ENCODE measurements around the gene DZIP1.
"Not testable (repeated sequence)": the region's sequence is repeated elsewhere in the genome, so short reads cannot be mapped to it uniquely, and the experiment has no call there.

Gene DZIP1

DNA sequence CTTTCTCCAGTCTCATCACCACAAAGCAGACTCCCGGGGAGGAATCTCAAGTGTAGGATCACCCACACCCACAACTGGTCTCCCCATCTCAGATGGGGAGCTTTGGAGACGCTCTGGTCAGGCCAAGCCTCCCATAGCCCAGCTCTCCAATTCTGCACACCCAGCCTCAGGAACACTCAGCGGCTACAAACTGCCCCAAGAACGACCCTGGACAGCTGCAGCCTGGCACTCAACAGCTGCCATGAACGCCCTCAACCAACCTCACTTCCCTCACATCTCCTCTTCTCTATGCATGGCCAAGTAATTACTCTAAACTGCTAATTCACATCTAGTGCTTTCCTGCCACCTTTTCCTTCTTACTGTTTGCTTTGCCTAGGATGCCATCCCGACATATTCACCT, 42.6 kb downstream of the DZIP1 start:
- DNase-seq (ENCODE audit: low read depth): no peak

DNA sequence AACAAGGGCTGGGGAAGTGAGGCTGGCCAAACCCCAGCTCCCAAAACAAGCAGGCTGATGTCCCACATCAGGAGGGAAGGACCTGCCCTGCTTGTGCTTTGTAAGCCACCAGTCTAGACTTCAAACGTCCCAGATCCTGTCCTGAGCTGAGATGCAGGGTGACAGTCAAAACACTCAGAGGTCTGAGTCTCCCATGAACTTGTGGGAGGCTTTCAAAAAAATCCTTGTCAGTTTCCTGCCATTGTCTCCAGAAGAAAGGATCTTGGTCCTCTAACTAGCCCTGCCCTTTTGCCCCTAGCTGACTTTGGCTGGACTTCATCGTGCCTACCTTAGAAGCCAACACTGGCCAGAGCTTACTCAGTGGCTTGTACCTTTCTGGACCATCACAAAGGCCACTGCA, 43.3 kb downstream of the DZIP1 start:
- no peak for DNase-seq (ENCODE audit: low read depth)

DNA sequence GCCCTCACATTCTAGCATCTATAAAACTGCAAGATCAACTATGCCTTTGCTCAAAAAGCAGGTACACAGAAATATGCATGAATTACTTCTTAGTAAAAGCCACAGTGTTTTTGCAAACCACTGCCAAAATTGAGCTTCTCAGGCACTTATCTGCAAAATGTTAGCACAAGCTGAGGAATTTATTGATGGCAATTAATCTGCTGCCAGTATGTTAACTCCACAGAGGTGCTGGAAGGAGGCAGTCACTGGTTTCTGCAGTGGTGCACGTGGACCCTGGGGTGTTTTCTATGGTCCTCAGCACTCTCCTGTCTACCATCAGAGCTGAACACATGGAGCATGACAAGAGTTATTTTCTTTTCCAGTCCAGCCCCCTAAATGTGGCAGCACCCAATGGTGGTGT, 47.8 kb downstream of the DZIP1 start:
- DNase-seq (ENCODE audit: low read depth): no peak

DNA sequence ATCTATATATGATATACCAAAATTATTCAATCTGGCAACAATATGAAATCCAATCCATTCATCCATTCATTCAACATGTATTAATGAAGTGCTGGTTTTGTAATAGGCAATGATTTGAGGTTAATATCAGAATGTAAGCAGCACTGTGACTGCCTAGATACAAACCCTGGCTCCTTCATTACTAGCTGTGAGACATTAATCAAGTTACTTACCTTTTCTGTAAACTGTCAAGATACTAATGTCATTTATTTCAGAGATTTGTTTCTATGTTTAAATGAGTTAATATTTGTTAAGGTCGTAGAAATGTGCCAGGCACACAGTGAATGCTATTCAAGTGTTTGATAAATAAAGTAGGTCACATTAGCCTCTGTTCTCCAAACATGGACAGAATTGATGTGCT, 51.0 kb downstream of the DZIP1 start:
- no peak for DNase-seq (ENCODE audit: low read depth)

DNA sequence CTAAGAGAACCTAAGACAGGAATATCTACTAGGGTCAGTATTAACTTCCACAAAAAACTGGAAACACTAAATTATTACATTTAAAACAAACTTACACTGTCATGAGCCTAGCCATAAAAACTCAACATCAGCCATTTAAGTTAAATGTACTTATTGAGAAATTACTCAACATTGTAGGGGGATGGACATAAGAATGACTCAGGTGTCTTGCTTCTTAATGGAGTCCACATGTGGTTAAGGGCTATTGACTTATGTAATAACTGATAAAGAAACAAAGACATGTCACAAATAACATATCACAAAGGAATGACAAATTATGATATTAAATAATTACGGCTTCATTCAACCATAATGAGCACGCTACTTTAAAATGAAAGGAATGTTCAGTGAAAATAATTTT, 55.8 kb downstream of the DZIP1 start:
- DNase-seq (ENCODE audit: low read depth): peak; percentile 75

DNA sequence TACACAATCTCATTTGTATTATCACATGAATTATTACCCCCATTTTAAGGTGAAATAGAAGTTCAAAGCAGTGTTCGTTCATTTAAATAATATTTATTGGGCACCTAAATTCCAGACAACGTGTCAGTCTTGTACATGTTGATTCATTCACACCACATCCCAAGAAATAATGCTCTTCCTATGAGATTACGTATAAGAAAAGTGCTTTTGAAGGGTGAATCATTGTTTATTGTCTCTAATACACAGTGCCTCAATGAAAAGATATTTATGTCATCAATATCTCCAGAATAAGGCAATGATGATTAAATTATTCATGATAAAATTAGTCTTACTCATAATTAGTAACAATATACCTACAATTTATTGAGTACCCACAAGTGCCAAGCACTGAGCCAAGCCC, 56.4 kb downstream of the DZIP1 start:
- no peak for DNase-seq (ENCODE audit: low read depth)

DNA sequence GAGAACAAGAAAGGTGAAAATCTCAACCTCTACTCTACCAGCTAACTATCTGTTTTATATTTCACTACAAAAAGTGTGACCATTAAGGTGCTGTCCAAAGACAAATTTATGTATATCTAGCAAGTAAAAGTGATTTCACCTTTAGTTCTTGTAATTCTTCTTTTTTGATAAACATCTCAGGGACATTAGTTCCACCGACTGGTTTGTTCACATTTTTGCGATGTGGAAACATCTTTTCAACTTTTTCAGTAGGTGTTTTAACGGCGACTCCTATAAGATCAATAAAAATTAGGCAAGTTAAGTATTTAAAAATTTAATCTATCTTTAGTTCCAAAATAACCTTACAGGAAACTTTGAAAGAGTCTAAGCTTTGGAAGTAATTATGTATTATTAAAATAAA, 58.6 kb downstream of the DZIP1 start:
- no peak for DNase-seq (ENCODE audit: low read depth)

DNA sequence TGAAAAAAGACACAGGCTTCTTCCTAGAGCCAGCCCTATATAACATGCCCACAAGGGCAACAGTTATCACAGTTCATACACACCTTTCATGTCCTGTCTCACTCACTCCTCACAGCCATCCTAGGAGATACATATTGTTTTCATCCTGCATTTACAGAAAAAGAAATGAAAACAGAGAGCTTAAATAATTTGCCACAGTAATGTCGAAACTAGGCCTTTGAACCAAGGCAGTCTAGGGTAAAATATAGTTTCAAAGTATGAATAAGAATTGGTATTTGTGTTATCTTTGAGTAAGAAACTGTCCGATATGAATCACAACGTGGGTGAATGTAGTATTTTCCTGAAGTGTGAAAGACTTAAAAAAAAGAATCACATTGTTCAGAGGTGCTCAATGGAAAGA, 65.2 kb downstream of the DZIP1 start:
- DNase-seq (ENCODE audit: low read depth): no peak

DNA sequence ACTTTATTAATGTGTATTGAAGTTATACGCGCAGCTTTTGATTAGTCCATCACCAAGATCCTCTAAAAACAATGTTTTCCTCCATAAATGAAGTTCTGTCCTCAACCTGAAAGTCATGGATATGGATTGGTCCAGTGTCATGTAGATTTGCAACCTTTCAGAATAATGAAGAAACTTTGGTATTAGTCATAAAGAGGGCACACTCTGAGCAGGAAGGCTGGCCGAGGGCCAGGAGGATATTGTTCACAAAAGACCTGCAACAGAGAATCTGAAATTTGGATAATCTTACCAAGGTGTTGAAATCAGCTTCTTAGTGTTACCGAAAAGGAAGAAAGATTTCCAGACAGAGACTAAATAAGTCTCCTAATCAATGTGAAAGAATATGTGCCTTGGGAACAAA, 71.3 kb downstream of the DZIP1 start:
- DNase-seq (ENCODE audit: low read depth): peak; percentile 27

DNA sequence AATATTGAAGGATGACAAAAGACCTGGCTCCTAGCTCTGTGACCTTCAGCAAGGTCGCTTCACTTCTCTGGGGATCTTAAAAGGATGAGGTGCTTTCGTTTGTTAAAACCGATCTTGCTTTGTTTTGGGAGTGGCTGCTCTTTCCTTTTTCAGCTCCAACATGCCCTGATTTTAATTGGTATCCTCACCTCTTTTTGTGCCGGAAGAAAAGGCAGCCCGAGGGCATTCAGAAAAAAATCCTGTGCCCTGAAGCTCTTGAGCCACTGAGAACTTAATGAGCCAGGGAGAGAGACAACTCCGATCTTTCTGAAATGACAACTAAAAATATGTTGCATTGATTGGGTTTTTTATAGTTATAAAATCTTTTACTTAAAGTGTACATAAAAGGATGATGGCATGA, 72.6 kb downstream of the DZIP1 start:
- no peak for DNase-seq (ENCODE audit: low read depth)

DNA sequence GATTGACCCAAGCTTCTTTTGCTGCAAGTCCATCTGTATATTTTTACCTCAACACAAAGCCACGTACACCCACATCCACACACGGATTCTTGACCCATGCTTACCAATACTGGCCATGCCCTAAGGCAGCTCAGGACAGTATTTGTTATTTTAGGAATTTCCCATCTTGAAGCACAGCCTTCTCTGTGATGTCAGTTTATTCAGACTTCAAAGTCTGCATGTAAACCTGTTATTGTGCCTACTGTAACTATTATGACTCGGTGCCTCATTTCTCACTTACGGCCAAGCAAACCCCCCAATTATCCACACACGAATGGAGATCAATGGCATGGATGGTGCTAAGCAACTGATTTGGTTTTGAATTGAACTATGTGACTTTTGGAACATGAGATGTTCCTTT, 74.5 kb downstream of the DZIP1 start:
- DNase-seq (ENCODE audit: low read depth): no peak

DNA sequence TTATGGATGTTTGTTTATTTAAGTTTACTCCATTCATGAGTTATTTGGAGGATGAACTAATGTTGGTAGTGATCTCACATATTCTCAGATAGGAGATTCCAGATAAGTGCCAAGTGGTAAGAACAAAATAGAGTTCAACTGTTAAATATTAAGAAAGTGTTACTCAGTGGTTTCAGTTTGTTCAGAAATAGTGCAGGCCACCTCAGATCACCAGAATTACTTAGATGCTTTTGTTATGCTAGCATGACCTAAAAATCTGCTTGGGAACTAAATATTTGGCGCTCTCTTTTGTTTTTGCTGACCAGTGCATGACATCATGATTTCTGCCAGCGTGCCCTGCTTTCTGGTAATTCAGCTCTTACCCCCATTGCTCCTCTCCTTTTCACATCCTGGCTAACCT, 76.4 kb downstream of the DZIP1 start:
- no peak for DNase-seq (ENCODE audit: low read depth)

DNA sequence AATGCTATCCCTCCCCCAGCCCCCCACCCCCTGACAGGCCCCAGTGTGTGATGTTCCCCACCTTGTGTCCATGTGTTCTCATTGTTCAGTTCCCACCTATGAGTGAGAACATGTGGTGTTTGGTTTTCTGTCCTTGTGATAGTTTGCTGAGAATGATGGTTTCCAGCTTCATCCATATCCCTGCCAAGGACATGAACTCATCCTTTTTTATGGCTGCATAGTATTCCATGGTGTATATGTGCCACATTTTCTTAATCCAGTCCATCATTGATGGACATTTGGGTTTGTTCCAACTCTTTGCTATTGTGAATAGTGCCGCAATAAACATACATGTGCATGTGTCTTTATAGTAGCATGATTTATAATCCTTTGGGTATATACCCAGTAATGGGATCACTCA, 78.7 kb downstream of the DZIP1 start:
- not testable (repeated sequence) for DNase-seq (ENCODE audit: low read depth)

DNA sequence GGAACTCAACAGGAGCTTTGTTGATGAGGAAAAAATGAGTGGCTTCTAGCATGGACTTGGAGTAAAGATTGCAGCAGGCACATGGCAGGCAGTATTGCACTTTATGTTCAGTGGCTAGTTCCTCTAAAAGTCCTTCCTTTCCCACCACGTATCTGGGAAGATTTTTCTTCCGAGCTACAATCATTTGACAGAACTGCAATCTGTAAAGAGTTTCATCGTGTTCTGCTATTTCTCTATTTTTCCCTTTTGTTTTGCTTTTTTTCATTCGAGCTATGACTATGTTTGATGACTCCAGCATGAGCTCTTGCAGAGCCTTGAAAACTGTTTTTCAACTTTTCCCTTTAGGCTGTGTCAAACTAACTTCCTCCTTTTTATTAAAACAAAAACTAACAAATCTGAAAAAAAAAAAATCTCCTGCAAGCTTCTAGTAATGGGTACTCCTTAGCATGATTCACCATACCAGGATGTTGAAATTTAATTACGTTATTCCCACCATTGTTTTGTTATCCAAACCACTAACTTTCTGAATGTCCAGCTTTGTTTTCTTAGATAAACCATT, 79.7 kb downstream of the DZIP1 start:
- DNase-seq (ENCODE audit: low read depth): peak; percentile 73

DNA sequence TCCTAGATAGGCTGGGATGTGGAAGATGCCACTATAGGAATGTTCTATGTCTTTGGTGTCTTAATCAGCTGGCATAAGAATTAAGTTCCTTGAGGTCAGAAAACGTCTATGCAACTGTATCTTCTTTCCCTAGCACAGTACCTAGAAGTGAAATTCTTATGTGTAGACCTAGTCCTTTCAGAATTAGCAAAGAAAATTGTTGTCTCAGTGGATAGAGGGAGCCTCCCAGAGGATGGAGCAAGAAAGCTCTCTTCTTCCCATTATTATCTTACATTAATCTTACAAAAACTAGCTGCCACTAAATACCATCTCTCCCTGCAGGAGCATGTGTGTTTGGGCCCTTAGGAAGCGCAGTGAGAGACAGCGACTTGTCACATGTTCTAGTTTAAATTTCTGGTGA, 80.4 kb downstream of the DZIP1 start:
- peak; percentile 22 for DNase-seq (ENCODE audit: low read depth)

DNA sequence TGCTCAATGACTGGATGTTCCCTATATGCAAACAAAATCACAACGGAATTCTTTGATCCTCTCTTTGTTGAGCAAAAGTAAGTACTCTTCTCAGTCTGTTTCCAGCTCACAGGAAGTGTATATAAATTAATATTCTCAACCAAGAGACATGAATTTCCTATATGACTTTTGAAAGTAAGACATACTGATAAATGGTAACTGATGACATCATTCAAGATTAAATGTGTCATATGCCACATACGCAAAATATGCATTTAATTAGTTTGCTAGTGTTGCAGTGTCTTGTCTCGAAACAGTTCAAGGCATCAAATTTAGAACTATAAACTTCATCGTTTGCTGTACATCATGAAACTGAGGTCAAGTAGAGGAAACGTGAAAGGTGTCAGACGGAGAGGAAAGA, 84.1 kb downstream of the DZIP1 start:
- DNase-seq (ENCODE audit: low read depth): no peak

DNA sequence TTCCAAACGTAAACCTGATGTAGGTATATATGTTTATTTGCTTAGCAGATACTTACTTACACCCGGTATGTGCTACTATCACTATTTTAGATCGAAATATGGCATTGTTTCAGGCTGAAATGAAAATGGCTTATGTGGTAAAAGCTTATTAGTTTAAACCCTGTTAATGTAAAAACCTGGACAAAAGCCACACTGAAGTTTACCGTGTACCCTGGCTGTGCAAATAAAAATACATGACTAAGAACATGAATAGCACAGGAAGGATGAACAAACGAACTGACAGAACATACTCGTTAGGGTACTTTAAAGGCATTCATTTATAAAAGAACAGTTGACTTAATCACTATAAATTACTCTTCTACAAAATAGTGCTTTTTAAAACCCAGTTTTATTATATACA, 85.4 kb downstream of the DZIP1 start:
- no peak for DNase-seq (ENCODE audit: low read depth)

DNA sequence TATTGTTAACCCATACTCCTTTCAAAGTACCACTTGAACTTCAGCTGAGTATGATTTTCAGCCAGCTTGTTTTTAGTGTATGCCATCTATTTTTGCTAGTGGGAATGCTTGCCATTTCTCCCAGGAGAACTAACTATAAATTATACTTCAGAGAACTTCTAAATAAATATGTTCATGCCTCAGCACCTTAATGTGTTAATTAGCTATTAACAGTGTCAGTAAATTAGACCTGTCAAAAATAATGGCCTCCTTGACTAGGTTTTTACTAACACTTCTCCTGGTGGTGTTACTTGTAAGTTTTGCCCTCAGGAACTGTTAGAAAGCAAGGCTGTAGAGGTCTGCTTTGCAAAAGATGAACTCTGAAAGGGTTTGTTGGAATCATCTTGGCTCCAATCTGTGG, 87.5 kb downstream of the DZIP1 start:
- DNase-seq (ENCODE audit: low read depth): no peak

DNA sequence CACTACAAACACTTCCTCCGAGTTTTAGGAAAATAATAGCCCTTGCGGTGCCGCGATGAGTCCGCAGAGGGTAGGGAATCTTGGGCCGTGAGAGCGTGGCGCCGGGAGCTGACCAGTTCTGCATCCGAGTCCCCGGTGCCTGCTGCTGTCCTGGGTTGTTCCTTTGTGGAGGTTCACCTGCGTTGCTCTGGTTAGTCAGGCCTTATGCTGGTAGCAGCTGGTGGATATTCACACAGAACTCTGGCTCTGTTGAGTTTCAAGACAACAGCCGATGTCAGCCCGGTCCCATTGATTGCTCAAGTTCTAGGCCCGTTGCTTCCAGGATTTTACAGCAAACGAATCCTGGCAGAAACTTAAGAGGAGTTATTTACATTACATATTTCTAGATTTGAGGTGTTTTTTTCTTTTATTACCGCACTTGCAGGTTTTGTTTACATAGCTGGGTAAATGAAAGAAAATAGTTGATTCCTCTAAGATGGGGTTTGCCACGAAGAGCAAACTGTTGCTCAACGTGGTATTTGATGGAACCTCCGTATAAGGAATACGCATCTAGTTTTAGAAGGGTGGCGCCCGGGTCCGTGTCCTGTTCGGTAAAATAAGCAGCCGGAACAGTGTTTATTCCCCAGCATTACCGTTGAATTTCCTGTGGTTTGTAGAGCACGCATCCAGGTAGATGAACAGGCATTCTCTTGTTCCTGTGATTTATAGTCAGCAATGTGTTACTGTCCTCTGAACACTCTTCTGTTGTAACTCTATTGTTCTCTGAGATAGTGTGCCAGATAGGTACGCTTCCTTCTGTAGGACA, 90.7 kb downstream of the DZIP1 start:
- no peak for DNase-seq (ENCODE audit: low read depth)

DNA sequence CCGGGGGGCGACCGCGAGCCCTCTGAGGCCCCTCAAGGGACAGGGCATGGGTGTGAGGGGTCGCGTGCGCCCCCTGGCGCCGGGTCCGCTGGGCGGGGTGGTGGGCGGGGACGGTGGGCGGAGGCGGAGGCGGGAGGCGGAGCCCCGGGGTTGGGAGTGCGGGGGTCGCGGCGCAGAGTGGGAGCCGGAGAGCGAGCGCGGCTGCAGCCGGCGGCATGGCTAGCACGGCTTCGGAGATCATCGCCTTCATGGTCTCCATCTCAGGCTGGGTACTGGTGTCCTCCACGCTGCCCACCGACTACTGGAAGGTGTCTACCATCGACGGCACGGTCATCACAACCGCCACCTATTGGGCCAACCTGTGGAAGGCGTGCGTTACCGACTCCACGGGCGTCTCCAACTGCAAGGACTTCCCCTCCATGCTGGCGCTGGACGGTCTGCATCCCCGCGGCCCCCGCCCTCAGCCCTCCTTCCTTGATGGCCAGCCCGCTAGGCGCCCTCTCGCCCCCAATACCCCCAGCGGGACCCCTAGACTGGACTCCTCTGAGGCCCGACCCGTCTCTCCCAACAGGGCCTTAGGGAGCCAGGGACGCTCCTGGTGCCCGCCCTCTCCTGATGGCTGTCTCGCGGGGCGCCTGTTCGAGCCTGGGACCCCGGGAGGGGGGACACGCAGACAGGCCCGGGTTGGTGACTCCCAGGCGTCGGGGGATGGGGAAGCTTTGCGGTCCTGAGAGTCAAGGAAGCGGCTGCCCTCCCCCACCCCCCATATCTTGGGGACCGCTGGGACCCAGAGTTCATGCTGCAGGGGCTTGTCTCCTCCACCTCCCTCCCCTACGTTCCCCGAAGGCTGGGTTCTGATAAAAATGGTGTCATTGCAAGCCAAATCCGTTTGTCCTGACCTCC, 91.7 kb downstream of the DZIP1 start, which contains the start of gene CLDN10:
Gene CLDN10, plus strand, starts transcription at position 182 of the 903 bp plus-strand sequence. Its CDS starts 34 bp downstream, at position 216.
- DNase-seq (ENCODE audit: low read depth): no peak

DNA sequence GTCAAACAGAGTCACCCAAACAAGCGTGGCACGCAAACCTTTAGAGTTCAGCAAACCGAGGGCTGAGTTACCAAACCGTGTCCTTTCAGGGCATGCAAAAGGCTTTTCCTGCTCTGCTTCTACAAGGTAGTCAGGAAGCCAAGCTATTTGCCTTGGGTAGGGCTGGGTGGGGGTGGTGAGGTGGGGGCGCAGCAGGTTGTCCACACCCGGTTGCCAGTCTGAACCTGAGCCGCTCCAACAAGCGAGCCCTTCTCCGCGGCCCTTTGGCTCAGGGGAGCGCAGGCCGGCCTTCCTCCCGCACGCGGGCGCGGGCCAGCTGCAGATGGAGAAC, 92.3 kb downstream of the DZIP1 start:
- no peak for DNase-seq (ENCODE audit: low read depth)

DNA sequence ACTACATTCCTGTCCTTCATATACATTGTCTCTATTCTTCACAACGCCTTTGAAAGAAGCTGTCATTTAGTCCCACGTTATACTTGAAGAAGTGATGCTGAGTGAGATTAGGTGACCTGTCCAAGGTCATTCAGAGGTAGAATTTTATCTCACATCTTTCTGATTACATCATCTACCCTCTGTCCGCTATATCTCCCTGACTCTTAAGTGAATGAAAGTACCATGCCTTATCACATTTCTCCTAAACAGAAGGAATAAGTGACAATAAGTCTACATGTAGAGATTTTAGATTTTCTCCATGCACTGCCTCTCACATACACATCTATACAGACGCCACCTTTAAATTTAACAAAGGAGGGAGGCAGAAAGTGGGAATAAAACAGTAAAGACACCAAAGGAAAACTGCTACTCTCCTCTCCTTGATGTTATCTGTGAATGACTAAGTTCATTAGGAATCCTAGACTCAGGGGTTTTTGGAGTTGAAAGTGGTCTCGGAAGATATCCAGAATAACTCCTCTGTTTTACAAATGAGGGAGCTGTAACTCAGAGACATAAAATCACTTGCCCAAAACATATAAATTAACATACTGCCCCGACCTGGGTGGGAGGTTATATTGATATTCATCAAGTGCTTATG, 96.9 kb downstream of the DZIP1 start:
- no peak for DNase-seq (ENCODE audit: low read depth)

DNA sequence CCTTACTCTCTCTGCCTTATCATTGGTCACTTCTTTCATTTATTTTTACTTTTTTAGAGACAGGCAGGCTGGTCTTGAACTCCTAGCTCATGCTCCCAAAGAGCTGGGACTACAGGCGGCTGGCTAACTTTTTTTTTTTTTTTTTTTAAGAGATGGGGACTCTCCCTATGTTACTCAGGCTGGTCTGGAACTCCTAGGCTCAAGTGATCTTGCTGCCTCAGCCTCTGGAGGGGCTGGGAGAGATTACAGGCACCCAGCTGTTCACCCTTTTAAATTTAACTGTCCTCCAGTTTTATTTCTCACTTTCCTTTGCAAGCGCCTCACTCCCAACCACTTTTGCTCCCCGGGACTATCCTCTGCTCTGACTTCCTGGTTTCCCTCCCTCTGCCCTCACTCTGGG, 97.6 kb downstream of the DZIP1 start:
- DNase-seq (ENCODE audit: low read depth): no peak
